Activated effector memory CD4-positive, alpha-beta T cell treated with Interleukin-2 at 50 U/mL for 16 hours (primary cell): Measurements from ENCODE around the gene SPTBN1.

Experiments
- DNase-seq: peaks from one replicate; pipeline ENCODE4 v3.0.0-alpha.2; 2020

Gene SPTBN1

GRCh38 chr2:54595999-54596902, 140.1 kb downstream of the SPTBN1 start:
- DNase-seq = no peak

- DNase-seq = no peak
These were observed 141.2 kb downstream of the SPTBN1 start for GRCh38 chr2:54597153-54597848.

GRCh38 chr2:54598347-54599325, 142.5 kb downstream of the SPTBN1 start:
- no peak for DNase-seq

DNA sequence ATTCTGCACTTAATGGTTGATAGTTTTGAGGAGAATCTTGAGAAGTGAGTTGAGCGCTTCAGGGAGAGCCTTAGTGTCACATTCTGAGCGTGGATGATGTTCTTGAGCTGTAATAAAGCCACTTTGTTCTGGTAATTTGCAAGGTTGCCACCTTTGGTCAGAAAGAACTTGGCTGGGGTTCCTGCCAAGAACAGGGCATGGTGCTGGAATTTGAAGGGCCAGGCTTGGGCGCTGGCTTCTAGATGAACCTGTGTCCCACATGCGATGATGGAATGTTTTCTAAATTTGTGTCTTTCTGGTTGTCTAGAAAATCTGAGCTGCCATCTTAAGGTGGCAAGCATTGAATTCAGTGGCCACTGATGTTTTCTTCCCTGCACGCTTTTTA, 143.2 kb downstream of the SPTBN1 start:
- DNase-seq = no peak

GRCh38 chr2:54599914-54600313, 143.8 kb downstream of the SPTBN1 start:
- no peak for DNase-seq

DNA sequence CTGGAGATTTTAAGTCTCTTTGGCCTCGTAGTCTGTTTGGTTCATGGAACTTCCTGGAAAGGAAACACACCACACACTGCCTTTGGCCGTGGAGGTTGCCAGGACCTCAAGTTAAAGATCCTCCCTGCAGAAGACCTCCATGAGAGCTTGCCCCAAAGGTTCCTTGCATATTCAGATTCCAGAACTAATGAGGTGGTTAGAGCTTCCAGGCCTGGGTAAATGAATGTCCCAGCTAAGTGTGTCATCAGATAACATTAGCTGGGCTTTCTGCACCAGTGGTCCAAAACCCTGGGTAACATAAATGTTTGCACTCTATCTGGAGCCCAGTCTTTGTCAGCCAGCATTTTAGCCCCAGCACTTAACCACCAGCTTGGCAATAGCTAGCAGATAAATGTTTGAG, 145.2 kb downstream of the SPTBN1 start:
- DNase-seq = no peak

DNA sequence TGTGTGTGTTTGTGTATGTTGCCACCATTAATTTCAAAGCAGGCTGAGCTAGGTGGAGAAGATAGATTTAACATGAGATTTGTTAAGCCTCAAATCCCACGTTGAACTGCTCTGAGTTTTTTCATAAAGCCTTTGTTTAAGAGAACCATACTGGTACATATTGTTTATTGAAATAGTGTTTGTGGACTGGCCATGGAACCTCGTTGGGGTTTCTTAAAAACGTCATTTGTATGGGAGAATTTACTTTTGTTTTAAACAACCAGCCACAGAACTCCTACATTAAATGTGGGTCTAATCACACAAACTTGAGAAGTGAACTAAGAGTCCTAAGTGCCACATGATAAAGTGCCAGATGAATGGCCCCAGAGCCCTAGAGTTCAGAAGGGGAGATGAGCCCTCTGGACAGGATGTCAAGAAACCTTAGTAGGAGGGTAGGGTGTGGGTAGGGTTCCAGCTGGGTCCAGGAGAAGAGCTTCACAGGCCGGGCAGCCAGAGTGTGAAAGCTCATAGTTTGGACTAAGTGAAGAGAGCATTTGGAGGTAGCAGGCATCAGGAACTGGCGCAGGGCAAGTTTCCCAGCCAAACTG, 146.7 kb downstream of the SPTBN1 start:
- DNase-seq = no peak

DNA sequence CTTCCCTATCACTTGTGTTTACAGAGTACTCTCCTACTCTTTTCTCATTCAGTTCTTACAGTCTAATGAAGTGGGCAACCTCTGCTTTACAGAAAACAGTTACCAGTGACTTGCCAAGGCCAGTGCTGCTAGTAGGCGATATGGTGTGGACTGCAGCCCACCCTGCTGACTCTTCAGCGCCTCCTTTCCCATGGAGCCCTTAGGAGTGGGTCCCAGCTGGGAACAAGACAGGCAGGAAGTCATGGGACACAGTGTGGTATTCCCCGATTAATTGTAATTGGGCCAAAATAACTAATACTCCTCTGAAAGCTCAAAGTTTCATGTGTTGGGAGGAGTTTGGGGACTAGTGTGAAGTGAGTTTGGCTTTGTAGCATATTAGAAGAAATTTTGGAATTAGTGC, 147.2 kb downstream of the SPTBN1 start:
- DNase-seq = no peak

- DNase-seq = no peak
These were observed 147.7 kb downstream of the SPTBN1 start for GRCh38 chr2:54603796-54604195.

GRCh38 chr2:54604871-54605270, 148.7 kb downstream of the SPTBN1 start:
- no peak for DNase-seq

GRCh38 chr2:54605836-54606235, 149.7 kb downstream of the SPTBN1 start:
- no peak for DNase-seq

GRCh38 chr2:54606393-54606958, 150.3 kb downstream of the SPTBN1 start:
- no peak for DNase-seq

- DNase-seq = no peak
These were observed 152.1 kb downstream of the SPTBN1 start for GRCh38 chr2:54608224-54608623.

DNA sequence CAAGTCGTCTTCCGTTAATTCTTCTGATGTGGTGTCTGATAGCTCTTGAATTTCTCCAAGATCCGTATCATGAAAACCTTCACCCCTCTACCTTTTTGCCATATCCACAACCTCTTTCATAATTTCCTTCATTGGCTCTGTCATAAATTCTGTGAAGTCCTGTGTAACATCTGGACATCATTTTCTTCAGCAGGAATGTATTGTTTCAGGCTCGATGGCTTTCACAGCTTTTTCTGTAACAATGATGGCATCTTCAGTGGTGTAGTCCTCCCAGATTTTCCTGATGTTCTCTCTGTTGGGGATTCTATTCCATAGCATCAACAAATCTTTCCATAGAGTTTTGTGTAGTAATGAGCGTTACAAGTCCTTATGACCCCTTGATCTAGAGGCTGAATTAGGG, 153.1 kb downstream of the SPTBN1 start:
- no peak for DNase-seq

- no peak for DNase-seq
These were observed 153.5 kb downstream of the SPTBN1 start for GRCh38 chr2:54609647-54610046.

- no peak for DNase-seq
These were observed 154.6 kb downstream of the SPTBN1 start for GRCh38 chr2:54610700-54611099.

DNA sequence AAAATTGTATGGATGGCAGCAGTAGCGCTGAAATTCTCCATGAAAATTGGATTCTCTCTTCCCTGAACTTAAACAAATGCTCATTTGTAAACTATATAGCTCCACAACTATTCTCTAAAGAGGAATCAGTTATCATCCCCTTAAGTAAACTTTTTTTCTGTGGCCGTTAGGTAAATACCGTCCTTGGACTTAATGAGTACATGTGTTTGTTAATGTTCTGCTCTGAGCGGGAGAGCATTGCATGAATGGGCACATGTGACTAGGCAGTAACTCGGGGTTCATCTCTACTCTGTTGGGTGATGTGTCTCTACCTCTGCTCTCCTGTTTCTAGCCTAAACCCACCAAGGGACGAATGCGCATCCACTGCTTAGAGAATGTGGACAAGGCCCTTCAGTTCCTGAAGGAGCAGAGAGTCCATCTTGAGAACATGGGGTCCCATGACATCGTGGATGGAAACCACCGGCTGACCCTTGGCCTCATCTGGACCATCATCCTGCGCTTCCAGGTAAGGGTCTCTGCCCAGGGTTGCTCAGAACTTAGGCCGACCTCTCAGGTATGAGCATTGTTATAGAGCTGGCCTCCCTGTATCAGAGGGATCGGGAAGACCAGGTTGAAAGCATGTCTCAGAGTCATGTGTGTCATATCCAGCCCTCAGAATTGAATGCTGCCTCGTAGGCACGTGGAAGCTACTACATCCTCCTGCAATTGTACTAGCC, 155.9 kb downstream of the SPTBN1 start:
- DNase-seq = no peak

GRCh38 chr2:54613386-54613785, 157.3 kb downstream of the SPTBN1 start:
- no peak for DNase-seq

DNA sequence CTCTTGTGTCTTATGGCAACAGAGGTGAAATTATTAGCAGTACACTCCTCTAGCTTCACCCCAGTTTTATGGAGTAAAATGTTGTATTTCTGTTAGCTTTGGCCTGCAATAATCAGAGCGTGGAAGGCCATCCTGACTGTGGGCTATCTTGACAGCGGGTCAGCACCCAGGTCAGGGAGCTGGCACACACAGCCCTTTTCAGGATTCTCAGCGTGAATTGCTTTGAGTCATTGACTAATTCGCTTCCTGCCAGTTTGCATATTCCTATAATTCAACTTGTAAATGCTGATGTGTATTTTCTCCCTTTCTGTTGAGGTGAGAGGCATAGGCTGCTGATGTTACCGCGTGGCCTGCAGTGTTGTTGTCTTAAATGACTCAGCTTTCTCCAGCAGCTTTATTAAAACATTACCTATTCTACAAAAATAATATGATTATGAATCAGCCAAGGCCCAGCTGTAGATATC, 157.7 kb downstream of the SPTBN1 start:
- no peak for DNase-seq

DNA sequence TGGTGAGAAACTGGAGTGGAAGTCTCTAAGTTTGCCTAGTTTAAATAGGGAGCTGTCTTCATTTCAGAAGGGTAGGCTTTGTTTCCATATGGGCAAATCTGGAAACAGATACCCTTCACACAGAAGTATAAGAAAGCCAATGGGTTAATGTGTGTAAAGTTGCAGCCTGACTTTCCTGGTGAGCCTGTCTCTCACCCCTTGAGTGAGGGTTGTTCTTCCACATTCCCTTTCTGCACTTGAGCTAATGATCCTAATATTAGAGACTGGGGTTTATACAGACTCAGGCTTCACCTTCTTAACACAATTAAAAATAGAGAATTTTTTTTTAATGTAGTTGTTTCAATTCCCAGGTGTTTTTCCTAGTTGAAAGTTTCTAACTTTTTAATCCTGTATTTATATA, 158.7 kb downstream of the SPTBN1 start:
- DNase-seq = no peak

- DNase-seq = no peak
These were observed 159.9 kb downstream of the SPTBN1 start for GRCh38 chr2:54615832-54616534.
